HCT116 (cell line): Measurements from ENCODE around the gene WNT7B. TPM values are rescaled to one million over a fixed set of nuclear protein-coding genes. Genes with fewer than 3 reads are reported as not detected.

ENCODE experiments used
- ATAC-seq: fragments of 200-7000 bp; cut with Tn5 transposase; 2 replicates; pipeline ENCODE4 v1.9.1; 2020; ENCODE audit warnings: mild to moderate bottlenecking, moderate library complexity
- BruUV-seq: library from RNA; stranded (reverse); fragments of 400-500 nt; replicated peaks from 2 replicates; lab custom pipeline; 2021; lab: Mats Ljungman, UMichigan
- CTCF ChIA-PET: fragments of 300-600 bp; sonication (Branson Sonifier 250); formaldehyde crosslinking; loops from one replicate; lab custom pipeline; 2021; ENCODE audit warnings: antibody characterized with exemption; lab: Charles Lee
- POLR2A ChIA-PET: fragments of 300-600, 350-600 bp; sonication (Branson Sonifier 250); formaldehyde crosslinking; loops from one replicate; lab custom pipeline; 2021; ENCODE audit warnings: antibody characterized with exemption; lab: Charles Lee
- RAD21 ChIA-PET, 2 experiments: fragments of 300-600 bp; sonication (Branson Sonifier 250); formaldehyde crosslinking; loops; one replicate each; lab custom pipeline; 2023; ENCODE audit warnings: low total read pairs in 2 of 2; ENCODE audit not compliant: uncharacterized antibody in 2 of 2, unreplicated experiment in 2 of 2, low non-redundant PET in 1 of 2; lab: Charles Lee
- DNase-seq: peaks from one replicate; pipeline ENCODE4 v3.0.0-alpha.2; 2010; ENCODE audit warnings: low read depth, low spot score
- H2AFZ ChIP-seq: fragments of 200-600 bp; shearing (Covaris generic), sonication (generic); 2 replicates; pipeline ENCODE4 v1.6.1; 2017; ENCODE audit warnings: low read depth, mixed run types, mixed read lengths, antibody characterized with exemption, low read length; ENCODE audit not compliant: poor library complexity, severe bottlenecking
- H3K27ac ChIP-seq: 2 replicates; pipeline ENCODE4 v1.5.1; 2012; ENCODE audit warnings: low read depth, low read length
- H3K27me3 ChIP-seq: fragments of 200-600 bp; sonication (generic); 2 replicates; pipeline ENCODE4 v1.6.1; 2016; ENCODE audit warnings: mixed run types, low read length, mixed read lengths; ENCODE audit not compliant: insufficient read depth
- H3K36me3 ChIP-seq, 2 experiments: fragments of 200-500 bp in 1 of 2; fragments of 200-600 bp in 1 of 2; sonication (Bioruptor generic) in 1 of 2; sonication (generic) in 1 of 2; 2 replicates each; pipeline versions ENCODE4 v1.5.1 to v1.6.1; 2014 to 2016; ENCODE audit warnings: low read length in 2 of 2, inconsistent platforms in 1 of 2, mixed read lengths in 1 of 2, mixed run types in 1 of 2; ENCODE audit not compliant: insufficient read depth in 2 of 2, control insufficient read depth in 1 of 2
- H3K4me1 ChIP-seq, 2 experiments: fragments of 200-600 bp in 1 of 2; sonication (generic) in 1 of 2; 2 replicates each; pipeline versions ENCODE4 v1.5.1 to v1.6.1; 2012 to 2017; ENCODE audit warnings: low read length in 2 of 2, inconsistent platforms in 1 of 2, mild to moderate bottlenecking in 1 of 2, mixed read lengths in 1 of 2, mixed run types in 1 of 2, moderate library complexity in 1 of 2; ENCODE audit not compliant: insufficient read depth in 2 of 2, control insufficient read depth in 1 of 2
- H3K4me2 ChIP-seq: fragments of 200-600 bp; sonication (generic); 2 replicates; pipeline ENCODE4 v1.6.1; 2017; ENCODE audit warnings: mixed run types, low read length, mixed read lengths
- H3K4me3 ChIP-seq, 2 experiments: fragments of 200-600 bp in 1 of 2; sonication (generic) in 1 of 2; replicated peaks in 1 of 2; 2 replicates each; pipeline ENCODE4 v1.5.1; 2011 to 2016; ENCODE audit warnings: low read length in 2 of 2, control low read depth in 1 of 2, low read depth in 1 of 2, mild to moderate bottlenecking in 1 of 2, mixed read lengths in 1 of 2, mixed run types in 1 of 2
- H3K79me2 ChIP-seq: fragments of 200-600 bp; sonication (generic); 2 replicates; pipeline ENCODE4 v1.6.1; 2017; ENCODE audit warnings: mild to moderate bottlenecking, mixed run types, low read length, moderate library complexity, mixed read lengths; ENCODE audit not compliant: insufficient read depth
- H3K9ac ChIP-seq: fragments of 200-600 bp; sonication (generic); 2 replicates; pipeline ENCODE4 v1.6.1; 2016; ENCODE audit warnings: low read length, mixed read lengths
- H3K9me2 ChIP-seq: fragments of 200-600 bp; sonication (generic), shearing (Covaris generic); 2 replicates; pipeline ENCODE4 v1.6.1; 2017; ENCODE audit warnings: mixed run types, mild to moderate bottlenecking, moderate library complexity; ENCODE audit not compliant: insufficient read depth
- H3K9me3 ChIP-seq, 2 experiments: fragments of 200-500 bp in 1 of 2; fragments of 200-600 bp in 1 of 2; sonication (Bioruptor generic) in 1 of 2; sonication (generic) in 1 of 2; 2 replicates each; pipeline ENCODE4 v1.6.1; 2014 to 2017; ENCODE audit warnings: low read length in 2 of 2, mixed read lengths in 2 of 2, inconsistent platforms in 1 of 2, low read depth in 1 of 2, mild to moderate bottlenecking in 1 of 2, mixed run types in 1 of 2, moderate library complexity in 1 of 2; ENCODE audit not compliant: control insufficient read depth in 1 of 2, insufficient read depth in 1 of 2
- H4K20me1 ChIP-seq: fragments of 200-600 bp; sonication (generic), shearing (Covaris generic); 2 replicates; pipeline ENCODE4 v1.6.1; 2017; ENCODE audit warnings: mixed run types, mild to moderate bottlenecking, moderate library complexity; ENCODE audit not compliant: insufficient read depth
- CBX3 ChIP-seq: IDR thresholded peaks from 2 replicates; pipeline ENCODE4 v1.6.1; 2012; ENCODE audit warnings: low read depth
- CEBPB ChIP-seq: IDR thresholded peaks from 2 replicates; pipeline ENCODE4 v1.6.1; 2012; ENCODE audit warnings: low read depth
- EGR1 ChIP-seq: IDR thresholded peaks from 2 replicates; pipeline ENCODE4 v1.6.1; 2012; ENCODE audit warnings: low read depth
- EZH2 ChIP-seq: fragments of 200-600 bp; sonication (generic); IDR thresholded peaks from 2 replicates; pipeline ENCODE4 v1.6.1; 2017; ENCODE audit warnings: antibody characterized with exemption, mixed run types
- EZH2phosphoT487 ChIP-seq: fragments of 200-600 bp; IDR thresholded peaks from 2 replicates; pipeline ENCODE4 v1.6.1; 2018; ENCODE audit warnings: antibody characterized with exemption, borderline replicate concordance
- FOSL1 ChIP-seq: IDR thresholded peaks from 2 replicates; pipeline ENCODE4 v1.6.1; 2012; ENCODE audit warnings: low read depth
- JUND ChIP-seq: IDR thresholded peaks from 2 replicates; pipeline ENCODE4 v1.6.1; 2012
- POLR2A ChIP-seq: IDR thresholded peaks from 2 replicates; pipeline ENCODE4 v1.7.0; 2011; ENCODE audit warnings: borderline replicate concordance; ENCODE audit not compliant: insufficient read depth, insufficient read length; ENCODE audit errors: extremely low read depth
- RAD21 ChIP-seq: IDR thresholded peaks from 2 replicates; pipeline ENCODE4 v1.6.1; 2012; ENCODE audit warnings: low read depth, mild to moderate bottlenecking
- SIN3A ChIP-seq: IDR thresholded peaks from 2 replicates; pipeline ENCODE4 v1.6.1; 2012; ENCODE audit warnings: low read depth
- SP1 ChIP-seq: IDR thresholded peaks from 2 replicates; pipeline ENCODE4 v1.6.1; 2012; ENCODE audit warnings: low read depth
- SRF ChIP-seq: IDR thresholded peaks from 2 replicates; pipeline ENCODE4 v1.6.1; 2012; ENCODE audit warnings: low read depth
- TCF7L2 ChIP-seq: IDR thresholded peaks from 2 replicates; pipeline ENCODE4 v1.7.0; 2011; ENCODE audit warnings: borderline replicate concordance, inconsistent platforms; ENCODE audit not compliant: insufficient read depth, insufficient read length; ENCODE audit errors: extremely low read depth
- YY1 ChIP-seq: IDR thresholded peaks from 2 replicates; pipeline ENCODE4 v1.6.1; 2011; ENCODE audit warnings: low read length, low read depth, moderate library complexity, mild to moderate bottlenecking; ENCODE audit not compliant: insufficient replicate concordance; ENCODE audit errors: extremely low read depth
- ZBTB33 ChIP-seq: IDR thresholded peaks from 2 replicates; pipeline ENCODE4 v1.6.1; 2011; ENCODE audit warnings: mild to moderate bottlenecking, low read length, moderate library complexity; ENCODE audit not compliant: insufficient replicate concordance; ENCODE audit errors: extremely low read depth
- ZFX ChIP-seq: fragments of 450-650 bp; IDR thresholded peaks from 2 replicates; pipeline ENCODE4 v1.6.1; 2017
- ZNF274 ChIP-seq: fragments of 200-500 bp; sonication (Bioruptor generic); IDR thresholded peaks from 2 replicates; pipeline ENCODE4 v1.6.1; 2014; ENCODE audit warnings: mild to moderate bottlenecking, low read depth, low read length, inconsistent platforms
- intact Hi-C: fragments of 100-400 bp; cut with micrococcal nuclease; formaldehyde crosslinking; loops from 2 replicates; pipeline ENCODE4 v1.10.0; 2022
- total RNA-seq: library from RNA; stranded (reverse); gene quantifications from one replicate; pipeline ENCODE4 v1.2.1, GENCODE V29; 2021; ENCODE audit not compliant: unreplicated experiment
- TF ChIP-seq, protein P1 (sequence below): IDR thresholded peaks from 2 replicates; pipeline ENCODE4 v1.6.1; 2012

Gene WNT7B
- total RNA-seq, 1 experiment from 2014 or later = 10.5 TPM

GRCh38 chr22:45914309-45914708, 62.7 kb downstream of the WNT7B start:
- peaks cover 5 to 6% of the 10 kb centered on the region in 2 experiments; a peak in 1 of 4 replicates for H3K9me3 ChIP-seq
- no peaks in the 10 kb centered on the region for H3K79me2 ChIP-seq
- H3K4me2 ChIP-seq = no peak overlapping the region
- no peaks in the 10 kb centered on the region for H4K20me1 ChIP-seq
- ChIA-PET CTCF (no interaction called here), POLR2A (no interaction called here), RAD21 (no interaction called here)
- H3K9ac ChIP-seq = no peak overlapping the region
- no peaks in the 10 kb centered on the region for H3K9me2 ChIP-seq
- no TSS peak for BruUV-seq
- peaks cover 5% of the 10 kb centered on the region; the same call in 1 of the 2 replicates for H3K27me3 ChIP-seq
- TF ChIP-seq ZNF274 (no peak), JUND (no peak), ZBTB33 (no peak), RAD21 (no peak), SRF (no peak), CEBPB (no peak), EGR1 (no peak), EZH2phosphoT487 (no peak)
- TF ChIP-seq, all 23 proteins: peak for 0
- H2AFZ ChIP-seq = no peak overlapping the region
- H3K4me3 ChIP-seq = no peak overlapping the region
- intact Hi-C loops = no loop called here
- ATAC-seq (no peak), DNase-seq (no peak)
- H3K36me3 ChIP-seq = no peaks in the 10 kb centered on the region
- H3K4me1 ChIP-seq = peaks cover 24 to 29% of the 10 kb centered on the region in 2 experiments
- H3K27ac ChIP-seq = no peak overlapping the region

DNA sequence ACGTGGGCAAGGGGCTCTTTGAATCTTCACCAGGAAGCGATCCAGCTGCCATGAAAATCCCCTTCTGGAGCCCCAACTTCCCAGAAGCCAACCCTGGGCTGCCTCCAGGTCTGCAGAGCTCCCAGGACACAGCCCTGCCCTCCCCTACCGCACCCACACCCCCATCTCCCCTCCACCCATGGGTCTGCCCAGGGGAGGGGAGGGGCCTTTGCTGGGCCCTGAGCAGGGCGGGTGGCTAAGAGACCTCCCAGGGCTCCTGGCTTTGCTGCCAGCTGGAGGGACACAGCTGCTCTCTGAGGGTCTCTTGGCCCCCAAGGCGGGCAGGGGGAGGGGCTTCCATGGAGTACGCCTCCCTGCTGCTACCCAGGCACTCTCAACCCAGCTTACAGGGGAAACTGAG, 64.1 kb downstream of the WNT7B start:
- CTCF ChIA-PET = no interaction called here
- ATAC-seq = no peak
- TF ChIP-seq YY1 (no peak), ZNF274 (no peak), CBX3 (no peak), JUND (no peak), EZH2 (no peak), TCF7L2 (no peak), POLR2A (no peak), FOSL1 (no peak), ZFX (no peak), SRF (no peak), ZBTB33 (no peak), SP1 (no peak), SIN3A (no peak)
- TF ChIP-seq, protein P1, sequence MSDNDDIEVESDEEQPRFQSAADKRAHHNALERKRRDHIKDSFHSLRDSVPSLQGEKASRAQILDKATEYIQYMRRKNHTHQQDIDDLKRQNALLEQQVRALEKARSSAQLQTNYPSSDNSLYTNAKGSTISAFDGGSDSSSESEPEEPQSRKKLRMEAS = no peak

More for the DNA sequence above, 64.1 kb downstream of the WNT7B start:
- Histone ChIP-seq H3K4me3 (no peak overlapping the region), H3K27me3 (peaks cover 1% of the 10 kb centered on the region; the same call in 1 of the 2 replicates), H3K9me2 (no peaks in the 10 kb centered on the region), H3K4me1 (peaks cover 11 to 15% of the 10 kb centered on the region in 2 experiments), H3K79me2 (no peaks in the 10 kb centered on the region), H3K36me3 (no peaks in the 10 kb centered on the region), H3K9me3 (peaks cover 5 to 6% of the 10 kb centered on the region in 2 experiments; a peak in 1 of 4 replicates), H3K27ac (no peak overlapping the region), H4K20me1 (no peaks in the 10 kb centered on the region), H3K9ac (no peak overlapping the region), H2AFZ (no peak overlapping the region), H3K4me2 (no peak overlapping the region)
- no peak for DNase-seq
- POLR2A ChIA-PET = no interaction called here
- intact Hi-C loops = no loop called here
- RAD21 ChIA-PET = no interaction called here
- no TSS peak for BruUV-seq
